Prostate gland (tissue), 2 donors: Measurements from ENCODE around the gene OCSTAMP.

Source experiments
- CTCF ChIP-seq, 4 experiments: fragments of 200-600 bp in 2 of 4; fragments of 450-650 bp in 2 of 4; sonication (generic) in 2 of 4; IDR thresholded peaks; 1 replicate in 3 of 4; 2 replicates in 1 of 4; pipeline ENCODE4 v1.5.1; 2016 to 2019; ENCODE audit warnings: antibody characterized with exemption in 4 of 4, mild to moderate bottlenecking in 2 of 4, moderate library complexity in 2 of 4
- POLR2AphosphoS5 ChIP-seq: sonication (generic); formaldehyde crosslinking; IDR thresholded peaks from one replicate; pipeline ENCODE4 v1.6.1; 2017; ENCODE audit warnings: antibody characterized with exemption

GRCh38 chr20:46586724-46587123 is 36.3 kb upstream of the OCSTAMP start:
- TF ChIP-seq POLR2AphosphoS5: no peak
- no peak for TF ChIP-seq CTCF (IDR thresholded peaks at IDR 0.05)
